Keratinocyte (primary cell): ENCODE data around the gene GPRC5B. TPM values are rescaled to one million over a fixed set of nuclear protein-coding genes. Genes with fewer than 3 reads are reported as not detected.

ENCODE experiments used
- DNase-seq: peaks from one replicate; pipeline ENCODE4 v3.0.0-alpha.2; 2011; ENCODE audit warnings: low read depth, missing footprints, low spot score
- FAIRE-seq: peaks from 2 replicates; lab custom pipeline; 2011; peaks lifted over from hg19 to GRCh38; lab: Jason Lieb, UNC
- H2AFZ ChIP-seq: 2 replicates; pipeline ENCODE4 v1.6.0; 2012; ENCODE audit warnings: low read length, control low read depth, inconsistent platforms; ENCODE audit not compliant: control insufficient read depth
- H3K27ac ChIP-seq: 2 replicates; pipeline ENCODE4 v1.5.1; 2011; ENCODE audit warnings: low read length; ENCODE audit not compliant: control insufficient read depth, insufficient read depth
- H3K27me3 ChIP-seq: 3 replicates; pipeline ENCODE4 v1.6.0; 2011; ENCODE audit warnings: low read length; ENCODE audit not compliant: control insufficient read depth, insufficient read depth; ENCODE audit errors: extremely low read depth
- H3K36me3 ChIP-seq, 2 experiments: 2 replicates in 1 of 2; 3 replicates in 1 of 2; pipeline ENCODE4 v1.5.1; 2011; ENCODE audit warnings: low read length in 2 of 2, mild to moderate bottlenecking in 1 of 2; ENCODE audit not compliant: control insufficient read depth in 2 of 2, insufficient read depth in 2 of 2; ENCODE audit errors: extremely low read depth in 1 of 2
- H3K4me1 ChIP-seq: 3 replicates; pipeline ENCODE4 v1.5.1; 2011; ENCODE audit warnings: low read length; ENCODE audit not compliant: control insufficient read depth, insufficient read depth; ENCODE audit errors: extremely low read depth
- H3K4me2 ChIP-seq: 3 replicates; pipeline ENCODE4 v1.6.0; 2011; ENCODE audit warnings: low read depth, low read length; ENCODE audit not compliant: control insufficient read depth, insufficient read depth; ENCODE audit errors: extremely low read depth
- H3K4me3 ChIP-seq, 3 experiments: fragments of 200-600 bp in 1 of 3; sonication (generic) in 1 of 3; 2 replicates in 2 of 3; 3 replicates in 1 of 3; pipeline ENCODE4 v1.5.1; 2011 to 2016; ENCODE audit warnings: low read length in 3 of 3, mild to moderate bottlenecking in 3 of 3, control low read depth in 2 of 3, inconsistent platforms in 1 of 3, low read depth in 1 of 3, mixed read lengths in 1 of 3, mixed run types in 1 of 3, moderate library complexity in 1 of 3; ENCODE audit not compliant: control insufficient read depth in 2 of 3, insufficient read depth in 2 of 3; ENCODE audit errors: extremely low read depth in 1 of 3
- H3K79me2 ChIP-seq: 2 replicates; pipeline ENCODE4 v1.6.0; 2012; ENCODE audit warnings: low read length; ENCODE audit not compliant: control insufficient read depth, insufficient read depth
- H3K9ac ChIP-seq: 3 replicates; pipeline ENCODE4 v1.6.0; 2011; ENCODE audit warnings: low read length; ENCODE audit not compliant: control insufficient read depth, insufficient read depth; ENCODE audit errors: extremely low read depth
- H3K9me1 ChIP-seq: 3 replicates; pipeline ENCODE4 v1.6.0; 2011; ENCODE audit warnings: low read length; ENCODE audit not compliant: control insufficient read depth, insufficient read depth; ENCODE audit errors: extremely low read depth
- H3K9me3 ChIP-seq: 2 replicates; pipeline ENCODE4 v1.5.1; 2012; ENCODE audit warnings: low read depth, low read length; ENCODE audit not compliant: control insufficient read depth
- H4K20me1 ChIP-seq: 3 replicates; pipeline ENCODE4 v1.6.0; 2011; ENCODE audit warnings: low read length; ENCODE audit not compliant: control insufficient read depth, insufficient read depth; ENCODE audit errors: extremely low read depth
- EZH2 ChIP-seq: IDR thresholded peaks from one replicate; pipeline ENCODE4 v1.6.1; 2012; ENCODE audit warnings: inconsistent platforms, mild to moderate bottlenecking, low read length, moderate library complexity
- dilution Hi-C: fragments of 300-500 bp; cut with MboI; formaldehyde crosslinking; loops from one replicate; pipeline ENCODE4 v1.7.0; 2020; ENCODE audit warnings: low sequenced_read_pairs; ENCODE audit not compliant: extremely low pct_ligation_motif_present
- polyA plus RNA-seq, 5 experiments: library from polyadenylated mRNA; depleted of rRNA in 3 of 5; stranded (reverse) in 3 of 5; stranded (forward) in 1 of 5; unstranded in 1 of 5; fragments of >200 nt; gene quantifications; 1 replicate in 1 of 5; 2 replicates in 3 of 5; 3 replicates in 1 of 5; pipeline versions ENCODE4 v1.2.1 to v1.2.3, GENCODE V29; 2011 to 2012; ENCODE audit warnings: missing spikeins in 2 of 5, low read depth in 1 of 5, low replicate concordance in 1 of 5
- TF ChIP-seq, protein P1 (sequence below), 3 experiments: IDR thresholded peaks in 1 of 3; conservative IDR thresholded peaks in 1 of 3; optimal IDR thresholded peaks in 1 of 3; 2 replicates in 2 of 3; 3 replicates in 1 of 3; pipeline versions ENCODE3 to v1.5.1; 2011; ENCODE audit warnings: low read length in 3 of 3, mild to moderate bottlenecking in 3 of 3, moderate library complexity in 2 of 3, control low read depth in 1 of 3, inconsistent platforms in 1 of 3; ENCODE audit not compliant: insufficient read depth in 2 of 3; ENCODE audit errors: extremely low read depth in 1 of 3

Gene GPRC5B
- polyA plus RNA-seq, 1 donor (not counting 4 experiments of a cell fraction or from before 2014, with no cell fraction given): 0.03 TPM

GRCh38 chr16:19882646-19883045, 2.0 kb downstream of the GPRC5B start:
- FAIRE-seq: no peak
- peaks cover 36% of the 10 kb centered on the region for H3K27me3 ChIP-seq
- dilution Hi-C loops: loop anchor here (10.0 kb wide), 1 partner anchor 268 kb away; no protein-coding TSS in a partner anchor
- no peak overlapping the region for H3K4me3 ChIP-seq
- H3K36me3 ChIP-seq: no peaks in the 10 kb centered on the region
- H3K9me3 ChIP-seq: no peaks in the 10 kb centered on the region
- no peaks in the 10 kb centered on the region for H4K20me1 ChIP-seq
- H3K27ac ChIP-seq: no peak overlapping the region
- no peak overlapping the region for H3K9ac ChIP-seq
- TF ChIP-seq EZH2: no peak
- TF ChIP-seq, protein P1, sequence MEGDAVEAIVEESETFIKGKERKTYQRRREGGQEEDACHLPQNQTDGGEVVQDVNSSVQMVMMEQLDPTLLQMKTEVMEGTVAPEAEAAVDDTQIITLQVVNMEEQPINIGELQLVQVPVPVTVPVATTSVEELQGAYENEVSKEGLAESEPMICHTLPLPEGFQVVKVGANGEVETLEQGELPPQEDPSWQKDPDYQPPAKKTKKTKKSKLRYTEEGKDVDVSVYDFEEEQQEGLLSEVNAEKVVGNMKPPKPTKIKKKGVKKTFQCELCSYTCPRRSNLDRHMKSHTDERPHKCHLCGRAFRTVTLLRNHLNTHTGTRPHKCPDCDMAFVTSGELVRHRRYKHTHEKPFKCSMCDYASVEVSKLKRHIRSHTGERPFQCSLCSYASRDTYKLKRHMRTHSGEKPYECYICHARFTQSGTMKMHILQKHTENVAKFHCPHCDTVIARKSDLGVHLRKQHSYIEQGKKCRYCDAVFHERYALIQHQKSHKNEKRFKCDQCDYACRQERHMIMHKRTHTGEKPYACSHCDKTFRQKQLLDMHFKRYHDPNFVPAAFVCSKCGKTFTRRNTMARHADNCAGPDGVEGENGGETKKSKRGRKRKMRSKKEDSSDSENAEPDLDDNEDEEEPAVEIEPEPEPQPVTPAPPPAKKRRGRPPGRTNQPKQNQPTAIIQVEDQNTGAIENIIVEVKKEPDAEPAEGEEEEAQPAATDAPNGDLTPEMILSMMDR (optimal IDR thresholded peaks at IDR 0.05 in 1 of 3, IDR thresholded peaks at IDR 0.05 in 1 of 3, conservative IDR thresholded peaks at IDR 0.05 in 1 of 3; ENCODE audit: extremely low read depth in 1 of 3, insufficient read depth in 2 of 3, low read length in 3 of 3): no peak
- peaks cover 19% of the 10 kb centered on the region for H3K4me1 ChIP-seq
- H3K79me2 ChIP-seq: no peaks in the 10 kb centered on the region
- no peaks in the 10 kb centered on the region for H3K9me1 ChIP-seq
- no peak overlapping the region for H3K4me2 ChIP-seq
- DNase-seq: no peak
- no peak overlapping the region for H2AFZ ChIP-seq

- no peak overlapping the region for H3K27ac ChIP-seq
- H3K4me3 ChIP-seq: no peak overlapping the region
- no peak overlapping the region for H3K4me2 ChIP-seq
- TF ChIP-seq, protein P1 (optimal IDR thresholded peaks at IDR 0.05 in 1 of 3, IDR thresholded peaks at IDR 0.05 in 1 of 3, conservative IDR thresholded peaks at IDR 0.05 in 1 of 3; ENCODE audit: extremely low read depth in 1 of 3, insufficient read depth in 2 of 3, low read length in 3 of 3): no peak
- TF ChIP-seq EZH2: no peak
- H3K9me1 ChIP-seq: no peaks in the 10 kb centered on the region
- H3K9me3 ChIP-seq: no peaks in the 10 kb centered on the region
- peaks cover 19% of the 10 kb centered on the region for H3K4me1 ChIP-seq
- no peaks in the 10 kb centered on the region for H4K20me1 ChIP-seq
- H2AFZ ChIP-seq: no peak overlapping the region
- dilution Hi-C loops: loop anchor here (10.0 kb wide), 1 partner anchor 267 kb away; no protein-coding TSS in a partner anchor
- peaks cover 36% of the 10 kb centered on the region for H3K27me3 ChIP-seq
- DNase-seq (no peak), FAIRE-seq (no peak)
- no peaks in the 10 kb centered on the region for H3K79me2 ChIP-seq
- no peaks in the 10 kb centered on the region for H3K36me3 ChIP-seq
- H3K9ac ChIP-seq: no peak overlapping the region
Measured at GRCh38 chr16:19882186-19882585, 2.5 kb downstream of the GPRC5B start.
